ENCODE measurements around the gene PROCR.
"Not testable (repeated sequence)": the region's sequence is repeated elsewhere in the genome, so short reads cannot be mapped to it uniquely, and the experiment has no call there.

PROCR gene

DNA sequence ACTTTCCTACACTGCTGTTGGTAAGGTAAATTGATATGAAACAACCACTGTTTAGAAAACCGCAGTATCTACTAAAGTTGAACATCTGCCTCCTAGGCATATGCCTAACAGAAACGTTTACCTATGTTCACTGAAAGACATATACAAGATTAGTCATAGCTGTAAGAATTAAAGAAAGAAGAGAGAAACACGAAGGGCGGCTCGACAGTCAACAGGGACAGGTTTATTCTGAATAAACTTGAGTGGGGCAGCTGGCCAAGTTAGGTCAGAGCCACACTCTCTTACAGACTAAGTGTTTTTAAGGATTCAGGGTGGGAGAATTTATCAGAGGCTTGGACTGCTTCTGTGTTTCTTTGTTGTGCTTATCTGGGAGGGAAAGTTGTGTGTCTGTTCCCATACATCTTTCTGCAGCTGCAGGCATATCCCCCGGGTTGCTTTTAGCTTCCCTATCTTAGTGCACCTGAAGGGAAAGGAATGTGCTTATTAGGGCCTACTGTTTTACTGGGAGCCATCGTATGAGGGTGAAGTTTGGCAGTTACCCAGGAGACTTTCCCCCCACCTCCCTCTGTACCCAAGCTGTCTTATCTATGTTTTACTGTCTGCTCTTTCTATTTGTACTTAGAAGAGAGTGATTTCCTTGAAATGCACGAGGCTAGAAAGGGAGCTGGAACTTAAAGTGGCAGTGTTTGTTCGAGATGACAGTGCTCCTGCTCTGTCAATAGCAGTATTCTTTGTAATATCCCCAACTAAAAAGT lies 20.4 kb downstream of the PROCR start:
- no peak overlapping the region for H3K4me3 Mint-ChIP-seq
- peaks cover 7% of the 10 kb centered on the region for H3K36me3 Mint-ChIP-seq (ENCODE audit: low read depth)
- H3K9me3 Mint-ChIP-seq = peaks cover 16% of the 10 kb centered on the region
- no peaks in the 10 kb centered on the region for H3K27me3 Mint-ChIP-seq (ENCODE audit: low read depth)
- no peak overlapping the region for H3K27ac Mint-ChIP-seq
- no peaks in the 10 kb centered on the region for H3K4me1 Mint-ChIP-seq (ENCODE audit: low read depth)
- no peak for DNase-seq (ENCODE audit: low spot score)

DNA sequence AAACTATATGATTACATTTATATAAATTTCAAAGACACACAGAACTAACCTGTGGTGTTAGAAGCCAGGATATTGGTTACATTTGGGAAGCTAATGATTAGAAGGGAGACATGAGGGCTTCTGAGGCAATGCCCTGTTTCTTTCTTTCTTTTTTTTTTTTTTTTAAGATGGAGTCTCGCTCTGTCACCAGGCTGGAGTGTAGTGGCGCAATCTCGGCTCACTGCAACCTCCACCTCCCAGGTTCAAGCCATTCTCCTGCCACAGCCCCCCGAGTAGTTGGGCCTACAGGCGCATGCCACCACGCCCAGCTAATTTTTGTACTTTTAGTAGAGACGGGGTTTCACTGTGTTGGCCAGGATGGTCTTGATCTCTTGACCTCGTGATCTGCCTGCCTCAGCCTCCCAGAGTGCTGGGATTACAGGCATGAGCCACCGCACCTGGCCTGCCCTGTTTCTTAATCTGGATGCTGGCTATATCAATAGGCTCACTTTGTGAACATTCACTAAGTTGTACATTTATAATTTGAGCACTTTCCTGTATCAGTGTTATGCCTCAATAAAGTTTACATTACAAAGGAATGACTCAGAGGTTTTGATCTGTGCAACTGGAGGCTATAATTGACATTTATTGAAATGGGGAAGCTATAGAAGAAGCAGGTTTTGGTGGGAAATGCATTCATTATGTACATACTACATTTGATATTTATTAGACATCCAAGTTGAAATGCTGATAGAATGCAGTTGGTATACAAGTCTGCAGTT lies 21.3 kb downstream of the PROCR start:
- not testable (repeated sequence) for DNase-seq (ENCODE audit: low spot score); H3K36me3 Mint-ChIP-seq (ENCODE audit: low read depth); H3K4me1 Mint-ChIP-seq (ENCODE audit: low read depth); H3K4me3 Mint-ChIP-seq; H3K27me3 Mint-ChIP-seq (ENCODE audit: low read depth); H3K27ac Mint-ChIP-seq
- peaks cover 18% of the 10 kb centered on the region for H3K9me3 Mint-ChIP-seq

DNA sequence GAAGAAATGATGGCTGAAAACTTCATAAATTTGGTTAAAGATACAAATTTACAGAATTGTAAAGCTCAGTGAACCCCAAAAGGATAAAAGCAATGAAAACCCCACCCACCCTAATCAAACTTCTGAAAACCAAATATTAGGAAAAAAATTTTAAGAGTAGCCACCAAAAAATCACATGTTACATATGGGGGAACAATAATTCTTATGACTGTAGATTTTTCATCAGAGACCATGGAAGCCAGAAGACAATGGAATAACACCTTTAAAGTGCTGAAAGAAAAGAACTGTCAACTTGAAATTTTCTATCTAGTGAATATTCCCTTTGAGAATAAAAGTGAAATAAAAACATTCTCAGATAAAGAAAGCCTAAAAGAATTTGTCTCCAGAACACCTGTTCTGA lies 24.4 kb downstream of the PROCR start:
- no peak for DNase-seq (ENCODE audit: low spot score)
- Mint-ChIP-seq H3K4me3 (no peak overlapping the region), H3K36me3 (ENCODE audit: low read depth) (peaks cover 12% of the 10 kb centered on the region), H3K9me3 (peaks cover 28% of the 10 kb centered on the region), H3K27me3 (ENCODE audit: low read depth) (no peaks in the 10 kb centered on the region), H3K27ac (no peak overlapping the region), H3K4me1 (ENCODE audit: low read depth) (no peaks in the 10 kb centered on the region)

- Mint-ChIP-seq H3K4me3 (no peak overlapping the region), H3K4me1 (ENCODE audit: low read depth) (no peaks in the 10 kb centered on the region), H3K27me3 (ENCODE audit: low read depth) (no peaks in the 10 kb centered on the region), H3K36me3 (ENCODE audit: low read depth) (peaks cover 12% of the 10 kb centered on the region), H3K27ac (no peak overlapping the region), H3K9me3 (peaks cover 28% of the 10 kb centered on the region)
- DNase-seq (ENCODE audit: low spot score) = no peak
These were observed 27.9 kb downstream of the PROCR start for GRCh38 chr20:35199740-35200139.

DNA sequence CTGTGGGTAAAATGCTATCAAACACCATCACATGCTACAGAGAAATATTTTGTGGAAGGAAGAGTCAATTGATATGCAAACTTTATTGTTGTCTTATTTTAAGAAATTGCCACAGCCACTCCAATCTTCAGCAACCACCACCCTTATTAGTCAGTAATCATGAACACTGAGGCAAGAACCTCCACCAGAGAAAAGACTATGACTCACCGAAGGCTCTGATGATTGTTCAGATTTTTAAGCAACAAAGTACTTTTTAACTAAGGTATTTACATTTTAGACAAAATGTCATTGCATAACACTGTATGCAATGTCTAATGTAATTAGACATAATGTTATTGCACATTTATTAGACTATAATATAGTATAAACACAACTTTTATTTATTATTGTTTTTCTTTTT lies 28.4 kb downstream of the PROCR start:
- no peaks in the 10 kb centered on the region for H3K27me3 Mint-ChIP-seq (ENCODE audit: low read depth)
- H3K4me1 Mint-ChIP-seq (ENCODE audit: low read depth) = no peaks in the 10 kb centered on the region
- no peak for DNase-seq (ENCODE audit: low spot score)
- H3K27ac Mint-ChIP-seq = no peak overlapping the region
- peaks cover 24% of the 10 kb centered on the region for H3K9me3 Mint-ChIP-seq
- H3K36me3 Mint-ChIP-seq (ENCODE audit: low read depth) = peaks cover 10% of the 10 kb centered on the region
- no peak overlapping the region for H3K4me3 Mint-ChIP-seq

GRCh38 chr20:35201467-35201866 lies 29.6 kb downstream of the PROCR start:
- H3K27ac Mint-ChIP-seq; H3K4me1 Mint-ChIP-seq (ENCODE audit: low read depth); H3K36me3 Mint-ChIP-seq (ENCODE audit: low read depth); H3K4me3 Mint-ChIP-seq; DNase-seq (ENCODE audit: low spot score); H3K27me3 Mint-ChIP-seq (ENCODE audit: low read depth): not testable (repeated sequence)
- H3K9me3 Mint-ChIP-seq = peaks cover 21% of the 10 kb centered on the region

DNA sequence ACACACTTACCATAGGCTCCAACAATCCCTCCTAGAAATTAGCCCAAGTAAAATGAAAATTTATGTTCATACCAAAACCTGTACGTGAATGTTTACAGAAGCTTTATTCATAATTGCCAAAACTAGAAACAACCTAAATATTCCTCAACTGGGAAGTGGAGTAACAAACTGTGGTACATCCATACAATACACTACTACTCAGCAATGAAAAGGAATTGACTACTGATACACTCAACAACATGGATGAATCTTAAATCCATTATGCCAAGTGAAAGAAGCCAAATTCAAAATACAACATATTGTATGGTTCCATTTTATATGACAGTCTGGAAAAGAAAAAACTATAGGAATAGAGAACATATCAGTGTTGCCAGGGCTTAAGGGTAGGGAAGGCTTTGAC lies 34.9 kb downstream of the PROCR start:
- no peaks in the 10 kb centered on the region for H3K9me3 Mint-ChIP-seq
- DNase-seq (ENCODE audit: low spot score) = no peak
- H3K4me3 Mint-ChIP-seq = no peak overlapping the region
- no peaks in the 10 kb centered on the region for H3K36me3 Mint-ChIP-seq (ENCODE audit: low read depth)
- H3K27me3 Mint-ChIP-seq (ENCODE audit: low read depth) = no peaks in the 10 kb centered on the region
- no peaks in the 10 kb centered on the region for H3K4me1 Mint-ChIP-seq (ENCODE audit: low read depth)
- H3K27ac Mint-ChIP-seq = no peak overlapping the region

DNA sequence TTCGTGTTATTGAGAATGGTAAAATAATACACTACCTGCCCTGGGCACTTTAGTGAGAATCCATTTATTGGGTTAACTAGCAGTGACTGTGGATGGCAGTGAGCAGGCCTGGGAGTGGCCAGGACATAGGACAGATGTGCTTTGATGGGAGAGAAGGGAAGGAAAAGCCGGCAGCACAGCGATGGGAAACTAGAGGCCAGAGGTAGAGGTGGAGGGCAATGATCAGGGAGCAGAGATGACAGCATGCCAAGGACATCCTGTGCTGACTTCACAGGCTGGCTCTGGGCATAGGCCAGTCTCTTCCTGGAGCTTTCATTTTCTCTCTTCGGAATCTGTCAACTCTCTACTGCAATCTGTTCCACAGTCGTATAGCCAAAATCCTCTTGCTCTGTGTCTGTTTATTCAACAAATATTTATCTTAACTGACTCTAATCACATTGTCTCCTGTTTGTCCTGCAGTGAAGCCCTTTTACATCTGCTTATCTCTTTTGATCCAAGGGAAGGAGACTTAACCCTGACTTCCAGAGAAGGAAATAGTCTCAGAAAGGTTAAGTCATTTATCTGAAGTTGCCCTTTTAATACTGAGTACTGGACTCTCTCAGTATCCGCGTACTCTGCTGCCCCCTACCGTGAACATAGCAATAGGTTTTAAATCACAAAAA lies 36.2 kb downstream of the PROCR start:
- Mint-ChIP-seq H3K4me3 (no peak overlapping the region), H3K27me3 (ENCODE audit: low read depth) (no peaks in the 10 kb centered on the region), H3K36me3 (ENCODE audit: low read depth) (no peaks in the 10 kb centered on the region), H3K4me1 (ENCODE audit: low read depth) (no peaks in the 10 kb centered on the region), H3K27ac (no peak overlapping the region), H3K9me3 (no peaks in the 10 kb centered on the region)
- DNase-seq (ENCODE audit: low spot score) = peak; percentile 61

- no peaks in the 10 kb centered on the region for H3K36me3 Mint-ChIP-seq (ENCODE audit: low read depth)
- no peaks in the 10 kb centered on the region for H3K9me3 Mint-ChIP-seq
- no peak overlapping the region for H3K4me3 Mint-ChIP-seq
- no peak for DNase-seq (ENCODE audit: low spot score)
- H3K4me1 Mint-ChIP-seq (ENCODE audit: low read depth) = no peaks in the 10 kb centered on the region
- no peak overlapping the region for H3K27ac Mint-ChIP-seq
- H3K27me3 Mint-ChIP-seq (ENCODE audit: low read depth) = peaks cover 3% of the 10 kb centered on the region
These were observed 43.4 kb downstream of the PROCR start for GRCh38 chr20:35215066-35215956.

- Mint-ChIP-seq H3K27me3 (ENCODE audit: low read depth) (peaks cover 3% of the 10 kb centered on the region), H3K36me3 (ENCODE audit: low read depth) (no peaks in the 10 kb centered on the region), H3K4me3 (no peak overlapping the region), H3K4me1 (ENCODE audit: low read depth) (no peaks in the 10 kb centered on the region), H3K27ac (no peak overlapping the region), H3K9me3 (no peaks in the 10 kb centered on the region)
- no peak for DNase-seq (ENCODE audit: low spot score)
These were observed 44.7 kb downstream of the PROCR start for GRCh38 chr20:35216541-35216940.

GRCh38 chr20:35223941-35224340 lies 52.1 kb downstream of the PROCR start:
- H3K9me3 Mint-ChIP-seq = no peaks in the 10 kb centered on the region
- H3K27ac Mint-ChIP-seq = no peak overlapping the region
- H3K27me3 Mint-ChIP-seq (ENCODE audit: low read depth) = peaks cover 42% of the 10 kb centered on the region
- no peak for DNase-seq (ENCODE audit: low spot score)
- peaks cover 4% of the 10 kb centered on the region for H3K36me3 Mint-ChIP-seq (ENCODE audit: low read depth)
- peaks cover 4% of the 10 kb centered on the region for H3K4me1 Mint-ChIP-seq (ENCODE audit: low read depth)
- no peak overlapping the region for H3K4me3 Mint-ChIP-seq

- H3K27ac Mint-ChIP-seq = no peak overlapping the region
- peaks cover 4% of the 10 kb centered on the region for H3K4me1 Mint-ChIP-seq (ENCODE audit: low read depth)
- H3K27me3 Mint-ChIP-seq (ENCODE audit: low read depth) = peaks cover 46% of the 10 kb centered on the region
- no peaks in the 10 kb centered on the region for H3K9me3 Mint-ChIP-seq
- no peak overlapping the region for H3K4me3 Mint-ChIP-seq
- peaks cover 4% of the 10 kb centered on the region for H3K36me3 Mint-ChIP-seq (ENCODE audit: low read depth)
- DNase-seq (ENCODE audit: low spot score) = no peak
These were observed 52.7 kb downstream of the PROCR start for GRCh38 chr20:35224536-35224935.

DNA sequence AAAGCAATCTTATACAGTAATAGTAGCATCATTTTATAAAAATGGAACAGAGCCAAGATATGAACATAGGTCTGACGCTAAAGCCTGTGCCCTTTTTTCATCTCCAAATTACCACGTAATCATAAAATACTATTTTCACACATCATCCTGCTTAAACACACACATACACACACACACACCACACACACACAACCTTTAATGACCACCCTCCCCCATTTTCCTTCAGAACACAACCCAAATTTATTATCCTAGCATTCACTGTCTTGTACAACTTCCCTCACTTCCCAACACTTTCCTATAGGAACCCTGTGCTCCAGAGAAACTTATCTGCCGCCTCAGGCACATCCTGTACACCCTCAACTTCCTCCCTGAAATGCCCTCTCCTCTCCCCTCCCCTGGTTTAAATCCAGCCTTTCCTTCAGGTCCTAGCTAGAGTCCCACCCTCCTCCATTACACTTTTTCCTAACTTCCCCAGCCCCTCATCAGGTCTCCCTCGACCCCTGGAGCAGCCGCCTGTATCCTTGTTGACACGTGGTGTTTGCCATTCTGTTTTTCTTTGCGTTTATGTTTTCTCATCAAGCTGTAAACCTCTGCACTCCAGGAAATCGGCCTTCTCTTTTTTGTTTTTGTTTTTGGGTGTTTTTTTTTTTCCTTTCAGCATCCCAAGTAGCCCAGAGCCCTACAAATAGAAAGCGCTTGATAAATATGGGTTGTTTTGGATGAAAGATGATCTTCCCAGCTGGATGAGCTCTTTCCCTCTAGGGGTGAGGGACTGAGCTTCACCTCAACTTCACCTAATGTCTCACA lies 53.6 kb downstream of the PROCR start:
- Mint-ChIP-seq H3K4me1 (ENCODE audit: low read depth) (peaks cover 4% of the 10 kb centered on the region), H3K27me3 (ENCODE audit: low read depth) (peaks cover 48% of the 10 kb centered on the region), H3K36me3 (ENCODE audit: low read depth) (peaks cover 4% of the 10 kb centered on the region), H3K9me3 (no peaks in the 10 kb centered on the region), H3K27ac (no peak overlapping the region), H3K4me3 (peak overlapping the region; percentile 54)
- no peak for DNase-seq (ENCODE audit: low spot score)

All from T-helper 2 cell treated with Interferon-gamma antibody and Interleukin-4, amounts not matched to agents 5 μg/mL and 100 μg/mL, for 36 hours (primary cell).